ENCODE measurements around the gene RBM19.

RBM19 gene

DNA sequence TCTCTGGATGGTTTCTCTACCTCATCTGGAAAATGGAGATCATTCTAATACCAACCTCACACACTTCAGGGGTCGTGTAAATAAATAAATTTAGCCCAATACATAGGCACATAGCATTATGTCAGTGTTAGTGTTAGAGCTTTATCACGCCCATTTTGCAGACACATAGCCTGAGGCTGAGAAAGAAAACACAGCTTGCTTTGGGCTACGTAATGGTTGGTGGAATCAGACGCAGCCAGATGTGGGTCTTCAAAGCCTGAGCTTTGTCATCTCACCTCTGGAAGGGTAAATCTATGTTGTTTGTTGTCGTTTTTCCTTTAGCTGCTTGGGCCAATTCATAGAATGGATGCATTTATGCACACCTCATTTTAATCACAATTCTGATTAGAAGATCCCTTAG lies 191.6 kb downstream of the RBM19 start:
- no peak overlapping the region for H3K27ac ChIP-seq
- TF ChIP-seq, protein P1, sequence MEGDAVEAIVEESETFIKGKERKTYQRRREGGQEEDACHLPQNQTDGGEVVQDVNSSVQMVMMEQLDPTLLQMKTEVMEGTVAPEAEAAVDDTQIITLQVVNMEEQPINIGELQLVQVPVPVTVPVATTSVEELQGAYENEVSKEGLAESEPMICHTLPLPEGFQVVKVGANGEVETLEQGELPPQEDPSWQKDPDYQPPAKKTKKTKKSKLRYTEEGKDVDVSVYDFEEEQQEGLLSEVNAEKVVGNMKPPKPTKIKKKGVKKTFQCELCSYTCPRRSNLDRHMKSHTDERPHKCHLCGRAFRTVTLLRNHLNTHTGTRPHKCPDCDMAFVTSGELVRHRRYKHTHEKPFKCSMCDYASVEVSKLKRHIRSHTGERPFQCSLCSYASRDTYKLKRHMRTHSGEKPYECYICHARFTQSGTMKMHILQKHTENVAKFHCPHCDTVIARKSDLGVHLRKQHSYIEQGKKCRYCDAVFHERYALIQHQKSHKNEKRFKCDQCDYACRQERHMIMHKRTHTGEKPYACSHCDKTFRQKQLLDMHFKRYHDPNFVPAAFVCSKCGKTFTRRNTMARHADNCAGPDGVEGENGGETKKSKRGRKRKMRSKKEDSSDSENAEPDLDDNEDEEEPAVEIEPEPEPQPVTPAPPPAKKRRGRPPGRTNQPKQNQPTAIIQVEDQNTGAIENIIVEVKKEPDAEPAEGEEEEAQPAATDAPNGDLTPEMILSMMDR (conservative IDR thresholded peaks at IDR 0.05) = no peak

DNA sequence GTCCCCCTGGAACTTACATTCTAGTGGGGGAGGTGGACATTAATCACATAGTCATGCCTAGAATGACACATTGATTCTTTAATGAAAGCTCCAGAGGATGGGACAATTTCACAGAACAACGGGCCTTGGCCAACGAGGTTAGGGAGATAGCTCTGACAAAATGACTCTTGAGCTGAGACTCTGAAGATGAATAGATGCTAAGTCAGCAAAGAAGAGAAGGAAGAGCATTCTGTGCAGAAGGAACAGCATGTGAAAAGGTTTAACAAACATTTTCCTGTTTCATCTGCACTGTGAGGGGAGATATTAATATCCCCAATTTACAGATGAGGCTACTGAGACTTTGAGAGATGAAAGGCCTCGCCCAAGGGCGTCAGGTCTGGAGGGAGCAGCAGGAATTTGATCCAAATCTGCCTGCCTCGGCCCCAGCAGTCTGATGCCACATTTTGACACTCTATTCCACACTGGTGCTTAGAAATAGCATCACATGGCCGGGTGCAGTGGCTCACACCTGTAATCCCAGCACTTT lies 193.6 kb downstream of the RBM19 start:
- TF ChIP-seq, protein P1 (conservative IDR thresholded peaks at IDR 0.05) = no peak
- H3K27ac ChIP-seq = no peak overlapping the region

DNA sequence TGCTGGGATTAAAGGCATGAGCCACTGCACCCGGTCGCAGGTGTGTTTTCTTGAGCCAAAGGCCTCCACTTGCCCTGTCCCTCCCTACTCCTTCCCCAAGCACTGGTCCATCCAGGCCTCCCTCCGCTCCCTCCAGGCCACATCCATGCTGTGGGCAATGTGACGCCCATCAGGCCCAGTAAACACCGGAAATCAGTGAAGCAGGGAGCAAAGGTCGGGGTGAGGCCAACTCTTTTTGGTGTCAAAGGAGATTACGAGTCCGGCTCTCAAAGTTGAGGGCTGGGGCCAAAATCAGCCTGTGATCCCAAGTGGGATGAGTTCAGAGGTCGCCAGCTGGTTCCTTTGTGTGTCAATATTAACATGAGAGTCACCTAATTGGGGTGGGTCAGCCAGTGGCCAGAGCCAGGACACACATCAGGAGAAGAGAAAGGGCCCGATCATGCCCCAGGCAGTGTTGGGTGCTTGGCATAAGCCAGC lies 195.7 kb downstream of the RBM19 start:
- TF ChIP-seq, protein P1 (conservative IDR thresholded peaks at IDR 0.05) = no peak
- no peak overlapping the region for H3K27ac ChIP-seq

DNA sequence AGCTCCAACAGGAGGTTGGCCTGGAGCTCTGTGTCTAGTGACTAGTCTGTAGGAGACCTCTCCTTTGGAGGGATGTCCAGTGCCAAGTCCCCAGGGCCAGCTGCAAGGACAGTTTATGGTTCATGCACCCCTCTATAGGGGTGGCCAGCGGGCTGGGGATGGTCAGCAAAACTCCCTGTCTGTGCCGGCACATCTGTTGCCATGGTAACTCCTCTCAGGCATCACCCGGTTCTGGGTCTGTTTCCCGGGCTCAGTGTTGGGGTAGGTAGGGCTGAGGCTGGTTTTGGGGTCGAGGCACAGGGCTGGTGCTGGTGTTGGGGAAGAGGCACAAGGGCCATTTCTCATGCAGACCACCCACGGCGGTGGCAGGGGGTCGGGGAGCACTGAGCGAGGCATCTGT lies 196.8 kb downstream of the RBM19 start:
- no peak overlapping the region for H3K27ac ChIP-seq
- TF ChIP-seq, protein P1 (conservative IDR thresholded peaks at IDR 0.05) = no peak

DNA sequence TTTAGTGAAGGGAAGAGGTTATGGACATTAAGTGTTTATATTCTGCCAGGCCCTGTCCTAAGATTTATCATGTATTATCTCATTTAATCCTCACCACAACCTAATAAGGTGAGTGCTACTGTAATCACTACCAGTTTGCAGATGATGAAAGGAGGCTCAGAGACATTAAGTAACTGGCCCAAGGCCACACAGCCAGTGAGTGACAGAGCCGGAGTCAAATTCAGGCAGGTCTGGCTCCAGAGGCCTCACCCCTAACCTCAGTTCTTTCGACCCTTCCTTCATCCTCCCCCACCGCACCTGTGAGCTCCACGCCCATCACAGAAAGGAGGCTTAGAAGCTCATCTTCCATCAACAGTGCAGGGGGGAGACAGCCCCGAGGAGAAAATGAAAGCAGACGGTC lies 197.3 kb downstream of the RBM19 start:
- no peak overlapping the region for H3K27ac ChIP-seq

DNA sequence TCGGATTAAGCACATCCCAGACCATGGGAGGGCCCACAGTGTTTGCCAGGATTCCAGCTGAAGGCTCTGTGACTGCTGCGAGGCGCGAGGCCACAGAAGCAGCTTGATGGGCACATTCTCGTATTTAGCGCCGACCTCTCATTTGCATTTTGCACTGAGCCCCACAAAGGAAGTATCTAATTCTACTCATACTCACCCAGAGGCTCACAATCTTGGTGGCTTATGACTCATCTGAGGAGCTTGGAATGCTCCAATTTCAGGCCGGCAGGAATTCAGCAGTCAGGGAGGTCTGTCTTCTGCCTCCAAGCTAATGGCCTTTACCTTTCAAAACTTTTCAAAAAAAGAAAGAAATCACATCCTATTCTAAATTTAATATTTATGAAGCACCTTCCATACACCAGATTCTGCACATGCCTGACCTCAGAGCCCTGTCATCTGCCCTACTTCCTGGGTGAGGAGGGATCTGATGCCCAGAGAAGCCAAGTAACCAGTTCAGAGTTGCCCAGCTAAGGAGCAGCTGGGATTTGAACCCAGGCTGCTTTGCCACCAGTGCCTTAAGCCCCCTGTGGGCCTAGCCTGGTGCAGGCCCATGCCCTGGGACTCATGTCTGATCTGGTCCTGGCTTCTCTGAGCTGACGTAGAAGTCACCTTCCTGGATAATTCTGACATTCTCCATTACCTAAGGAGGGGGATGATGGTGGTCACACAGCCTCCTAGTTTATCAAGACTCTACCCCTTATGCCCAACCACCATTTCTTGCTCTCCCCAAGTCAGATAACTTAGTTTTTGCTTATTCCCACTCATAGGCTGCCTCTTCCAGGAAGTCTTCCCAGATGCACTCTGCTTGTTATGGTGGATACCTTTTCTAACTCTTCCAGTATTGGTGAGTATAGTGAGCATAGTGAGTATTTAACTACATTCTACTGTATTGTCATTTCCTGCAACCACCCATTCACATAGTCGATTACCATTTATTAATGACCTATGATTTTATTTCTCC lies 198.9 kb downstream of the RBM19 start:
- no peak overlapping the region for H3K27ac ChIP-seq
- TF ChIP-seq, protein P1 (conservative IDR thresholded peaks at IDR 0.05) = no peak

More for the DNA sequence above, 197.3 kb downstream of the RBM19 start:
- TF ChIP-seq, protein P1 (conservative IDR thresholded peaks at IDR 0.05) = no peak

Data from VCaP (cell line).